Epidermal melanocyte (primary cell): Measurements from ENCODE around the gene BRAP.
"Not testable (repeated sequence)": the region's sequence is repeated elsewhere in the genome, so short reads cannot be mapped to it uniquely, and the experiment has no call there.

ENCODE experiments used
- DNase-seq: peaks from one replicate; pipeline ENCODE4 v3.0.0; 2011; ENCODE audit warnings: low spot score; ENCODE audit not compliant: insufficient read length

BRAP gene

GRCh38 chr12:111677186-111677585 lies 8.6 kb downstream of the BRAP start:
- no peak for DNase-seq

GRCh38 chr12:111673503-111673902 lies 12.3 kb downstream of the BRAP start:
- no peak for DNase-seq

GRCh38 chr12:111672822-111673381 lies 12.9 kb downstream of the BRAP start:
- DNase-seq, result no peak

GRCh38 chr12:111664961-111665865 lies 20.5 kb downstream of the BRAP start:
- no peak for DNase-seq

- no peak for DNase-seq
Observed at GRCh38 chr12:111664499-111664898, 21.3 kb downstream of the BRAP start.

GRCh38 chr12:111656016-111656415 lies 29.7 kb downstream of the BRAP start:
- no peak for DNase-seq

GRCh38 chr12:111655356-111655755 lies 30.4 kb downstream of the BRAP start:
- no peak for DNase-seq

- DNase-seq, result no peak
Observed at GRCh38 chr12:111653596-111653995, 32.2 kb downstream of the BRAP start.

GRCh38 chr12:111652530-111652929 lies 33.2 kb downstream of the BRAP start:
- not testable (repeated sequence) for DNase-seq

- no peak for DNase-seq
Observed at GRCh38 chr12:111650912-111651311, 34.8 kb downstream of the BRAP start.

GRCh38 chr12:111645433-111645832 lies 40.3 kb downstream of the BRAP start:
- DNase-seq, result no peak

GRCh38 chr12:111643427-111643826 lies 42.3 kb downstream of the BRAP start:
- no peak for DNase-seq

- DNase-seq, result no peak
Observed at GRCh38 chr12:111642681-111643426, 42.9 kb downstream of the BRAP start.

- no peak for DNase-seq
Observed at GRCh38 chr12:111640506-111640905, 45.2 kb downstream of the BRAP start.

GRCh38 chr12:111638556-111638955 lies 47.2 kb downstream of the BRAP start:
- no peak for DNase-seq

- peak; percentile 82 for DNase-seq
Observed at GRCh38 chr12:111636209-111636945, 49.4 kb downstream of the BRAP start.

GRCh38 chr12:111635524-111635923 lies 50.2 kb downstream of the BRAP start:
- no peak for DNase-seq

- DNase-seq, result no peak
Observed at GRCh38 chr12:111628505-111629260, 57.1 kb downstream of the BRAP start.

GRCh38 chr12:111626230-111626629 lies 59.5 kb downstream of the BRAP start:
- no peak for DNase-seq

- no peak for DNase-seq
Observed at GRCh38 chr12:111624540-111624939, 61.2 kb downstream of the BRAP start.

- not testable (repeated sequence) for DNase-seq
Observed at GRCh38 chr12:111617841-111618240, 67.9 kb downstream of the BRAP start.
